K562 (cell line): ENCODE data around the gene DLX2. TPM values are rescaled to one million over a fixed set of nuclear protein-coding genes. Genes with fewer than 3 reads are reported as not detected.
A peak's percentile ranks its signal among the peaks of the same experiment; 100 is the strongest.

ENCODE experiments used
- CGGBP1 ChIP-seq: fragments of 250-450 bp; sonication (Bioruptor Pico); IDR thresholded peaks from 2 replicates; pipeline ENCODE4 v1.9.0; 2021; ENCODE audit warnings: mild to moderate bottlenecking
- CUX1 ChIP-seq: fragments of 200-800 bp; sonication (Bioruptor generic); IDR thresholded peaks from 2 replicates; pipeline ENCODE4 v1.6.1; 2016; ENCODE audit warnings: missing genetic modification characterization, missing compliant biosample characterization
- GTF2B ChIP-seq: IDR thresholded peaks from 2 replicates; pipeline ENCODE4 v1.6.1; 2011; ENCODE audit not compliant: insufficient read length; ENCODE audit errors: extremely low read depth
- KLF1 ChIP-seq: fragments of 450-650 bp; IDR thresholded peaks from 2 replicates; pipeline ENCODE4 v1.6.1; 2016; ENCODE audit warnings: missing genetic modification characterization, missing compliant biosample characterization
- LCOR ChIP-seq: sonication (generic); formaldehyde crosslinking; IDR thresholded peaks from 2 replicates; pipeline ENCODE4 v1.8.0; 2022; ENCODE audit warnings: mild to moderate bottlenecking, missing genetic modification reagents
- MEF2A ChIP-seq: IDR thresholded peaks from 2 replicates; pipeline ENCODE4 v1.6.1; 2011; ENCODE audit warnings: low read depth, mild to moderate bottlenecking, low read length, moderate library complexity; ENCODE audit not compliant: control insufficient read depth
- MTA3 ChIP-seq: fragments of 450-650 bp; formaldehyde crosslinking; IDR thresholded peaks from 2 replicates; pipeline ENCODE4 v1.6.1; 2017; ENCODE audit warnings: mild to moderate bottlenecking, borderline replicate concordance
- MYC ChIP-seq, 2 experiments: fragments of 250-450 bp in 1 of 2; sonication (Bioruptor Pico) in 1 of 2; IDR thresholded peaks; 2 replicates each; pipeline versions ENCODE4 v1.5.1 to v1.6.1; 2012 to 2021; ENCODE audit warnings: low read depth in 2 of 2, borderline replicate concordance in 1 of 2, improper control_type of control experiment in 1 of 2, low read length in 1 of 2, mild to moderate bottlenecking in 1 of 2, moderate library complexity in 1 of 2
- NCOA2 ChIP-seq, 2 experiments: fragments of 450-650 bp; IDR thresholded peaks; 2 replicates each; pipeline ENCODE4 v1.6.1; 2018; ENCODE audit warnings: mild to moderate bottlenecking in 2 of 2, moderate library complexity in 1 of 2; ENCODE audit not compliant: partially characterized antibody in 2 of 2
- NEUROD1 ChIP-seq: fragments of 150-350 bp; IDR thresholded peaks from 2 replicates; pipeline ENCODE4 v1.6.1; 2014; ENCODE audit warnings: borderline replicate concordance, low read length, low read depth; ENCODE audit not compliant: partially characterized antibody
- PKNOX1 ChIP-seq: fragments of 450-650 bp; IDR thresholded peaks from 2 replicates; pipeline ENCODE4 v1.6.1; 2016
- SFPQ ChIP-seq: fragments of 200-400 bp; formaldehyde crosslinking; IDR thresholded peaks from 2 replicates; pipeline ENCODE4 v1.6.1; 2017; ENCODE audit warnings: mild to moderate bottlenecking, low read depth, low read length, moderate library complexity
- THRAP3 ChIP-seq: fragments of 450-650 bp; IDR thresholded peaks from 2 replicates; pipeline ENCODE4 v1.6.1; 2016; ENCODE audit warnings: mild to moderate bottlenecking, inconsistent platforms, borderline replicate concordance
- USF1 ChIP-seq: sonication (generic); formaldehyde crosslinking; IDR thresholded peaks from 2 replicates; pipeline ENCODE4 v1.9.0; 2022; ENCODE audit warnings: mild to moderate bottlenecking, missing genetic modification reagents
- ZKSCAN1 ChIP-seq: fragments of 150-350 bp; IDR thresholded peaks from 2 replicates; pipeline ENCODE4 v1.6.1; 2016; ENCODE audit warnings: low read depth, low read length
- ZNF324 ChIP-seq: fragments of 250-450 bp; sonication (Bioruptor Pico); IDR thresholded peaks from 2 replicates; pipeline ENCODE4 v1.4.0; 2020; ENCODE audit warnings: mild to moderate bottlenecking
- ZNF507 ChIP-seq: conservative IDR thresholded peaks from 2 replicates; pipeline ENCODE4 v1.6.1; 2017; ENCODE audit warnings: missing genetic modification characterization, missing compliant biosample characterization
- ZNF551 ChIP-seq: fragments of 250-450 bp; sonication (Bioruptor Pico); IDR thresholded peaks from 2 replicates; pipeline ENCODE4 v1.5.0; 2021; ENCODE audit warnings: mild to moderate bottlenecking, moderate library complexity
- polyA plus RNA-seq, 8 experiments: library from polyadenylated mRNA; depleted of rRNA in 4 of 8; stranded (reverse) in 5 of 8; unstranded in 3 of 8; fragments of >200 nt; fragmentation: Nextera tagmentation in 2 of 8; fragmentation: Illumina TruSeq in 1 of 8; extraction: Ambion mirVana in 2 of 8; extraction: Trizol in 1 of 8; gene quantifications; 2 replicates each; pipeline versions ENCODE4 v1.2.1 to v1.2.3, GENCODE V29; 2011 to 2014; ENCODE audit warnings: inconsistent platforms in 1 of 8, missing spikeins in 1 of 8
- total RNA-seq, 7 experiments: library from RNA; depleted of rRNA in 6 of 7; stranded (reverse); fragments of >200 nt in 6 of 7; fragmentation: Illumina TruSeq in 2 of 7; extraction: Trizol in 2 of 7; gene quantifications; 2 replicates each; pipeline versions ENCODE4 v1.2.1 to v1.2.3, GENCODE V29; 2011 to 2021; ENCODE audit warnings: low replicate concordance in 1 of 7

The DLX2 gene
- total and polyA plus RNA-seq, 9 of the 15 experiments (the other 6 are each of a cell fraction or from before 2014, with no cell fraction given): 0.14 to 4.3 (median 0.86) TPM

GRCh38 chr2:172066394-172066886 is 36.3 kb downstream of the DLX2 start (continued):
- TF ChIP-seq NEUROD1: peak; percentile 30
- TF ChIP-seq USF1 (CRISPR knock-in tag): no peak
- peak; percentile 78; the same call in 1 of the 2 replicates for TF ChIP-seq CUX1 (CRISPR knock-in tag)
- no peak for TF ChIP-seq ZNF324
- no peak for TF ChIP-seq NCOA2 (IDR thresholded peaks at IDR 0.05; ENCODE audit: partially characterized antibody in 2 of 2)
- TF ChIP-seq SFPQ: no peak
- peak; percentile 73 for TF ChIP-seq PKNOX1
- TF ChIP-seq MEF2A: no peak
- no peak for TF ChIP-seq GTF2B
- TF ChIP-seq CGGBP1 (CRISPR knock-in tag): no peak
- no peak for TF ChIP-seq THRAP3
- no peak for TF ChIP-seq ZNF507
- TF ChIP-seq MYC (IDR thresholded peaks at IDR 0.05; ENCODE audit: low read depth, low read length): no peak
- no peak for TF ChIP-seq MYC (CRISPR knock-in tag; IDR thresholded peaks at IDR 0.05; ENCODE audit: borderline replicate concordance, low read depth)
- TF ChIP-seq KLF1 (tag): no peak
- TF ChIP-seq LCOR (CRISPR knock-in tag): no peak
- TF ChIP-seq ZNF551 (CRISPR knock-in tag): no peak
- TF ChIP-seq MTA3: no peak
- no peak for TF ChIP-seq ZKSCAN1
